Epithelial cell of prostate (primary cell): ENCODE results near the gene ASMTL.
"Not testable (repeated sequence)": the region's sequence is repeated elsewhere in the genome, so short reads cannot be mapped to it uniquely, and the experiment has no call there.

Experiments
- DNase-seq: peaks from one replicate; pipeline ENCODE4 v3.0.0-alpha.2; 2011; ENCODE audit warnings: low read depth, low spot score
- H3K27ac ChIP-seq: fragments of 450-650 bp; 2 replicates; pipeline ENCODE4 v1.5.1; 2017; ENCODE audit warnings: mild to moderate bottlenecking

Gene ASMTL

DNA sequence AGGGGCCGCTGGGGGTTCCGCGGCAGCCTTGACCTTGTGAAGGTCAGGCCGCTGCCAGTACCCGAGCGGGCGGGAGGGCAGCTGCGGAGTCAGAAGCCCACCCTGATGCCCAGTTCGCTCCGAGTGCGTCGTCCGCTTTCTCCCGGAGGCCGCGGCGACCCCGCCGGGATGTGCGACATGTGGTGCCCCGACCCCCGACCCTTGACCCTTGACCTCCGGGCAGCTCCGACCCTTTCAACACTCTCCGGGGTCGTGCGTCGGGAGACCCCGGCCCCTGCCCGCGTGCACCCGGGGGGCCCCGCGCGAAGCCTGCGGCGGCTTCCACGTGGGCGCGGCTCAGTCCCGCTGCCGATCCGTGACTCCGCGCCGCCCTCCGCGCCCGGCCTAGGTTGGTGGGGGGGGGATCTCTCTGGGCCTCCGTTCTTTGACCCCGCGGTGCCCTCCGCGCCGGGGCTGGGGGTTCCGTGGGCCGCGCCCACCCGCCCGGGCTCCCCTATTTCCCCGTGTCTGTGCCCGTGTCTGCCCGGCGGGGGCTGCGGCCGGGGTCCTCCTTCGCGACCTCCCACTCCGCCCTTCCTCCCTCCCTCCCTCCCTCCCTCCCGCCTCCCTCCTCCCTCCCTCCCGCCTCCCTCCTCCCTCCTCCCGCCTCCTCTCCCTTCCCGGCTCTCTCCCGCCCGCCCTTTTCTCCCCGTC lies 60.2 kb downstream of the ASMTL start:
- peak overlapping the region; percentile 95 for H3K27ac ChIP-seq
- no peak for DNase-seq

- peak; percentile 85 for DNase-seq
- peak within 1 kb of the TSS; percentile 95 for H3K27ac ChIP-seq
Observed at GRCh38 chrX:1391707-1392375, 60.9 kb downstream of the ASMTL start, which contains the start of gene SLC25A6. Gene SLC25A6, minus strand, starts transcription at chrX:1392113. Its CDS starts 104 bp downstream, at chrX:1392009.

- no peak for DNase-seq
- H3K27ac ChIP-seq: peak overlapping the region; percentile 95
Observed at GRCh38 chrX:1391370-1391706, 61.4 kb downstream of the ASMTL start.

GRCh38 chrX:1390621-1391369 lies 61.9 kb downstream of the ASMTL start:
- DNase-seq: no peak
- H3K27ac ChIP-seq: peak overlapping the region; percentile 95

DNA sequence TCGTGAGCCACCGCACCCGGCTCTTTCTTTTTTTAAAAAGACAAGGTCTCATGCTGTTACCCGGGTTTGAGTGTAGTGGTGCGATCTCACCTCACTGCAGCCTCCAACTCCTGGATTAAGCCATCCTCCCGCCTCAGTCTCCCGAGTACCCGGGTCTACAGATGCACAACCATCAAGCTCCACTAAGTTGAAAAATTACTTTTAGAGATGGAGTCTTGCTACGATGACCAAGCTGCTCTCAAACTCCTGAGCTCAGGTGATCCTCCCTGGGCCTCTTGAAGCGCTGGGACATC lies 62.8 kb downstream of the ASMTL start:
- no peak overlapping the region for H3K27ac ChIP-seq
- DNase-seq: no peak

DNA sequence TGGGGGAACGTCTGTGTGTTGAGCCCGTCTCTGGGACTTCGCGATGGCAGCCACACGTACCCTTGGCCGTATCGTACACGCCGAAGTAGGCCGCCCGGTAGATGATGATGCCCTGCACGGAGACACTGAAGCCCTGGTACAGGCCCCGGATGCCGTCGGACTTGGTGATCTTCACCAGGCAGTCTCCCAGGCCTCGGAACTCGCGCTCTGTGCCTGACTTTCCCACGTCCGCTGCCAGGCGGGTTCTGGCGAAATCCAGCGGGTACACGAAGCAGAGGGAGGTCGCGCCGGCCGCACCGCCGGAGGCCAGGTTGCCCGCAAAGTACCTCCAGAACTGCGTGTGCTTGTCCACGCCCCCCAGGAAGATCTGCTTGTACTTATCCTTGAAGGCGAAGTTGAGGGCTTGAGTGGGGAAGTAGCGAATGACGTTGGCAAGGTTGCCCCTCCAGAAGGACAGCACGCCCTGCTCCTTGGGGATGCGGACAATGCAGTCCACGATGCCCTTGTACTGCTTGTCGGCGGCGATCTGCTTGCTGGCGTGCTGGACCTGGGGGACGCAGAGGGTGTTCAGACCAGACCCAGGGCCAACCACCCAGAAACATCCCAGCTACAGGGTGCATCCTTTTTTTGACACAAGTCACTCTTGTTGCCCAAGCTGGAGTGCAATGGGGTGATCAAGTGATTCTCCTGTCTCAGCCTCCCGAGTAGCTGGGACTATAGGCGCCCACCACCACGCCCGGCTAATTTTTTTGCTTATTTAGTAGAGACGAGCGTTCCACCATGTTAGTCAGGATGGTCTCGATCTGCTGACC lies 63.3 kb downstream of the ASMTL start:
- no peak overlapping the region for H3K27ac ChIP-seq
- DNase-seq: no peak

GRCh38 chrX:1388651-1389050 lies 64.1 kb downstream of the ASMTL start:
- no peak overlapping the region for H3K27ac ChIP-seq
- DNase-seq: no peak

GRCh38 chrX:1387141-1387776 lies 65.5 kb downstream of the ASMTL start:
- H3K27ac ChIP-seq: no peak overlapping the region
- no peak for DNase-seq

GRCh38 chrX:1386338-1387127 lies 66.2 kb downstream of the ASMTL start:
- H3K27ac ChIP-seq: no peak overlapping the region
- DNase-seq: no peak

DNA sequence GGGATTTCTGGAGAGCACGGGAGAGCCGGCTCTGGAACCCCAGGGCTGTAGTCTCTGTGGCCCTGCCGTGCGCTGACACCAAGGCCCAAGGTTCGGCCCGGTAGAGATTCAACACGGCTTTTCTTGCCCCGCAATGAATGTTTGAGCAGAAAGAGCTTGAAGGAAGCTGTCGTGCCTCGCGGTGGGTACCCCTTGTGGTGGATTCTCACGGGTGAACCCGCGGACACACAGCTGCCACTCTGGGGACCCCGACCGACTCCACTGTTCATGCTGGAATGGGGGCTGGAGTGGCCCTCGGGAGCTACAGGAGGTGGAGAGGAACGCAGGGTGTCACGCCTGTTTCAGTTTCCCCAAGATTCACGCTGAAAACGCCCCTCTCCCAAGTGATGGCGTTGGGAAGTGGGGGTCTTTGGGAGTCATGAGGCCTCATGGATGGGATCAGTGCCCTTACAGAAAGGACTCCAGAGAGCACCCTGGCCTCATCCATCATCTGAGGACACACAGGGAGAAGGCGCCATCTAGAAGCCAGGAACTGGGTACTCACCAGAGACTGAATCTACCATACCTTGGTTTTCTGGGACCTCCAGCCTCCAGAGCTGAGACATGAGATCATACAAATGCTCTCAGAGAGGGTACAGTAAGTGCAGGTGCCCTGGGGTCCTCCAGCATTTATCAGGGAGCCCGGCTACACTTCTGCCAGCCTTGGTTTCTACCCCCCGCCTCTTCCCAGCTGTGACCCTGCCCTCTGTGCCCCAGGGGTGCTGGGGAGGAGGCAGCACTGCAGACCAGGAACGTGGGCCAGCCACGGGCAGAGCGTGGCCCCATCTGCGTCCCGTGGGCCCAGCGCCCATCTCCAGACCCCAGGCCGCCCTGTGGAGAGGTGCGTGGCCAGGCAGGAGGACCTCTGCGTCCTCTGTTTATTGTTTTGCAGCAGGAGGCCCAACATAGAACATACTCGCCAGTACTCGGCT lies 67.2 kb downstream of the ASMTL start:
- H3K27ac ChIP-seq: no peak overlapping the region
- no peak for DNase-seq

DNA sequence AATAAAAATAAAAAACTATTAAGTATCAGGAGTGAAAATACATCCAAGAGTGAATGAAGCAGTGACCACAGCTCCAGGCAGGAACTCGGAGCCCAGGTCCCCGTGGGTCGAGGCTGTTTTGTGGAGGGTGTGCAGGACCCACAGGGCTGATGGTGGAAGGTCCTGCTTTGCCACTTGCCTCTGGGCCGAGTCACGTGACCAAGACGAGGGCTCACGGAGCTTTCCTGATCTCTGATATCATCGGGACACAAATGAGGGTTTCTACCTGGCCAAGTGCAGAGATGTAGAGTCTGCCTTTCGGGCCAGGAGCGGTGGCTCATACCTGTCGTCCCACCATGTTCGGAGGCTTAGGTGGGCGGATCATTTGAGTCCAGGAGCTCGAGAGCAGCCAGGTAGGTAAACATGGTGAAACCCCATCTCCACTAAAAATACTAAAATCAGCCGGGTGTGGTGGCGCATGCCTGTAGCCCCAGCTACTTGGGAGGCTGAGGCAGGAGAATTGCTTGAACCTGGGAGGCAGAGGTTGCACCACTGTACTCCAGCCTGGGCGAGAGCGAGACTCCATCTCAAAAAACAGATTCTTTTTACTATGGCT lies 68.0 kb downstream of the ASMTL start:
- no peak overlapping the region for H3K27ac ChIP-seq
- DNase-seq: no peak

DNA sequence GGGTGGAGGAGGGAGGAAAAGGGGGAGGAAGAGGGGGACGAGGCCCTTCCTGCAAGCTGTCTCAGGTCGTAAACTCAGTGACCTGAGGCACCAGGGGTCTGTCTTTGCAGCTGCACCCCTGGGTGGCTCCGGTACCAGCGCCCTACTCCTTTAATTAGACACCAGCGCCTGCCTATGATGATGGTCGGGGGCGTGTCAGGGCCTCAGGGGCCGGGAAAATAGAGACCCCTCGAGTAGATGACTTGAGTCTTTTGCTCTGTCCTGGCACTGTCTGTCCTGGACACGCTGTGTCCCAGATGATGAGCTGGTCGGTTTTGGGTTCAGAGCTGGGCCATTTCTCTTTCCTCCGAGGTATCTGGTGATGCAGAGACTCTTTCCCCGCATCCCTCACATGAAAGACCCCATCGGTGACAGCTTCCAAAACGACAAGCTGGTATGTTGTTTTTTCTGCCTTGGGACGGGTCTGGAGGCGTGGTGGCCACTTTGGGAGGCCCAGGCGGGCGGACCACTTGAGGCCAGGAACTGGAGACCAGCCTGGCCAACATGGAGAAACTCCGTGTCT lies 72.0 kb downstream of the ASMTL start:
- no peak overlapping the region for H3K27ac ChIP-seq
- DNase-seq: no peak

GRCh38 chrX:1378306-1378759 lies 74.4 kb downstream of the ASMTL start:
- H3K27ac ChIP-seq: no peak overlapping the region
- no peak for DNase-seq

DNA sequence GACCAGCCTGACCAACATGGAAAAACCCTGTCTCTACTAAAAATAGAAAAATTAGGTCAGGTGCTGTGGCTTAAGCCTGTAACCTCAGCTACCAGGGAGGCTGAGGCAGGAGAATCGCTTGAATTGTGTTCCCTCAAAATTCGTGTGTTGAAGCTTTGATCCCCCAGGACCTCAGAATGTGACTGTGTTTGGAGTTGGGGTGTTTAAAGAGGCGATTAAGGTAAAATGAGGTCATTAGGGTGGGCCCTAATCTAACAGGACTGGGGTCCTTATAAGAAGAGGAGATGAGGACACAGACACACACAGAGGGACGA lies 84.4 kb downstream of the ASMTL start:
- no peak for DNase-seq
- H3K27ac ChIP-seq: no peak overlapping the region

GRCh38 chrX:1366363-1366762 lies 86.3 kb downstream of the ASMTL start:
- DNase-seq: not testable (repeated sequence)

GRCh38 chrX:1361910-1362309 lies 90.8 kb downstream of the ASMTL start:
- DNase-seq: no peak
- no peak overlapping the region for H3K27ac ChIP-seq

More at GRCh38 chrX:1366363-1366762, 86.3 kb downstream of the ASMTL start:
- not testable (repeated sequence) for H3K27ac ChIP-seq

GRCh38 chrX:1361275-1361674 lies 91.4 kb downstream of the ASMTL start:
- H3K27ac ChIP-seq: no peak overlapping the region
- no peak for DNase-seq

- no peak overlapping the region for H3K27ac ChIP-seq
- DNase-seq: no peak
Observed at GRCh38 chrX:1360171-1360570, 92.5 kb downstream of the ASMTL start.
